ENCODE data around the gene PLEKHJ1.

PLEKHJ1 gene

GRCh38 chr19:2242092-2242537, 6.0 kb upstream of the PLEKHJ1 start:
- no peaks in the 10 kb centered on the region for H3K9me3 ChIP-seq (ENCODE audit: insufficient read depth, low read length)
- peaks cover 81% of the 10 kb centered on the region for H4K20me1 ChIP-seq (ENCODE audit: insufficient read depth, low read length)
- H3K9ac ChIP-seq (ENCODE audit: low read length), result no peak overlapping the region
- no peak overlapping the region for H3K27ac ChIP-seq (ENCODE audit: low read length)
- no peak overlapping the region for H3K4me3 ChIP-seq (ENCODE audit: low read length)
- peaks cover 80% of the 10 kb centered on the region for H3K36me3 ChIP-seq (replicated peaks; ENCODE audit: low read depth, low read length)
- peaks cover 26% of the 10 kb centered on the region for H3K4me1 ChIP-seq (ENCODE audit: low read length)
- peaks cover 69% of the 10 kb centered on the region for H3K79me2 ChIP-seq (ENCODE audit: low read length)
- H2AFZ ChIP-seq (ENCODE audit: low read depth, low read length), result no peak overlapping the region
- H3K4me2 ChIP-seq (ENCODE audit: low read length), result no peak overlapping the region
- TF ChIP-seq EZH2phosphoT487 (IDR thresholded peaks at IDR 0.05; ENCODE audit: low read depth), result no peak
- TF ChIP-seq CTCF (IDR thresholded peaks at IDR 0.05; ENCODE audit: low read depth, low read length), result no peak
- H3K27me3 ChIP-seq (ENCODE audit: low read depth, low read length), result no peaks in the 10 kb centered on the region

- Histone ChIP-seq H3K4me2 (ENCODE audit: low read length) (no peak overlapping the region), H3K9me3 (ENCODE audit: insufficient read depth, low read length) (no peaks in the 10 kb centered on the region), H3K36me3 (replicated peaks; ENCODE audit: low read depth, low read length) (peaks cover 70% of the 10 kb centered on the region), H3K4me3 (ENCODE audit: low read length) (no peak overlapping the region), H3K27ac (ENCODE audit: low read length) (no peak overlapping the region), H4K20me1 (ENCODE audit: insufficient read depth, low read length) (peaks cover 78% of the 10 kb centered on the region), H3K9ac (ENCODE audit: low read length) (no peak overlapping the region), H3K27me3 (ENCODE audit: low read depth, low read length) (no peaks in the 10 kb centered on the region), H2AFZ (ENCODE audit: low read depth, low read length) (no peak overlapping the region), H3K79me2 (ENCODE audit: low read length) (peaks cover 74% of the 10 kb centered on the region), H3K4me1 (ENCODE audit: low read length) (peaks cover 26% of the 10 kb centered on the region)
- TF ChIP-seq EZH2phosphoT487 (IDR thresholded peaks at IDR 0.05; ENCODE audit: low read depth) (no peak), CTCF (IDR thresholded peaks at IDR 0.05; ENCODE audit: low read depth, low read length) (no peak)
These were observed 5.0 kb upstream of the PLEKHJ1 start for GRCh38 chr19:2240881-2241760.

DNA sequence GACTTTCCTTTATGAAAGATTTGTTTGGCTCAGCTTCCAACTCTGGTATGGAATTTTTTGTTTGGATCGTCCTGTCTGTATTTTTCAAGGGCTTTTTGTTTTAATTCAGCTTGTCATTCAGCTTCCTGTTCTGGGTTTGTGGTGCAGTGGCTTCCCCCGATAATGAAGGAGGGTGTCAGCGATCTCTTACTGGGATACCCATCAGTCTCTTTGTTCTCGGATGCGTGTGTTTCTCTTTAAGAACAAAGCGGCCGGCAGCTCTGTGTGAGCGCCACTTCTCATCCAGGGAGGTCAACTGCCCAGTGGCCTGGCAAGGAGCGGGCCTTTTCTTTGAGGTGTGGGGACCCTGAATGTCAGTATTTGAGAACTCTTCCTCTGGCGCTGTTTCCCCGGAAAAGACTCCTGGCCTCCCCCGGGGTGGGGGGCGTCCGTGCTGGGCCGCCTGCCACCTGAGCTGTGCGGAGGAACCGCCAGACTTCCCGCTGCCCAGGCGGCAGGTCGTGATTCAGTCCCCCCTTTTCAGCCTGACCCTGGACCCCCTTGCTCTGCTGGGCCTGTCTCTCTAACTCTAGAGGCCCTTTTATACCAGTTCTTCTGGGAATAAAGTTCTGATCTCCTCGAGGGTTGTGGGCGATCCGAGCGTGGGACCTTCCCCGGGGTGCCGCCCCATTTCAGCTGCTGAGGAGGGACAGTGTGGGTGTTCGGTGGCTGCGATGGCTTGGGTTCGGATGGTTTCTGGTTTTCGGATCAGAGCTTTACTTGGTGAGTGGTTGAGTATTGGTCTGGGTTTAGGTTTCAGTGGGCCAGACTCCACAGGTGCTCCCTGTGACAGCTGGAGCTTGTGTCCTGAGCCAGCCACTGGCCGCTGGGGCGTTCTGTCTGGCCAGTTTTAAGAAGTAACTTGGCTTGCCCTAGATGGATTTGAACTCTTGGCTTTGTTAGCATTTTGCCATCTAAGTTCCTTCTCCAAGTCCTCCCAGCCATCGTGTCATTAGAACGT, 3.9 kb upstream of the PLEKHJ1 start:
- H2AFZ ChIP-seq (ENCODE audit: low read depth, low read length), result no peak overlapping the region
- no peak overlapping the region for H3K27ac ChIP-seq (ENCODE audit: low read length)
- peaks cover 74% of the 10 kb centered on the region for H4K20me1 ChIP-seq (ENCODE audit: insufficient read depth, low read length)
- no peaks in the 10 kb centered on the region for H3K9me3 ChIP-seq (ENCODE audit: insufficient read depth, low read length)
- H3K4me3 ChIP-seq (ENCODE audit: low read length), result no peak overlapping the region
- peaks cover 84% of the 10 kb centered on the region for H3K79me2 ChIP-seq (ENCODE audit: low read length)
- TF ChIP-seq CTCF (IDR thresholded peaks at IDR 0.05; ENCODE audit: low read depth, low read length) (no peak), EZH2phosphoT487 (IDR thresholded peaks at IDR 0.05; ENCODE audit: low read depth) (no peak)
- H3K36me3 ChIP-seq (replicated peaks; ENCODE audit: low read depth, low read length), result peaks cover 62% of the 10 kb centered on the region
- H3K4me1 ChIP-seq (ENCODE audit: low read length), result peaks cover 27% of the 10 kb centered on the region
- 0 out of 2 replicates have a peak overlapping the region, but pooled peaks have one; percentile 4 for H3K9ac ChIP-seq (ENCODE audit: low read length)
- H3K4me2 ChIP-seq (ENCODE audit: low read length), result peak overlapping the region; percentile 72
- no peaks in the 10 kb centered on the region for H3K27me3 ChIP-seq (ENCODE audit: low read depth, low read length)
